Gastroesophageal sphincter (tissue), 3 donors: ENCODE data around the gene SFR1.

ENCODE experiments used
- EP300 ChIP-seq: sonication (generic); formaldehyde crosslinking; IDR thresholded peaks from one replicate; pipeline ENCODE4 v1.6.1; 2017; ENCODE audit warnings: antibody characterized with exemption, mild to moderate bottlenecking
- POLR2A ChIP-seq, 2 donors: fragments of 450-650 bp; IDR thresholded peaks; one replicate each; pipeline ENCODE4 v1.6.1; 2017; ENCODE audit warnings: antibody characterized with exemption in 2 of 2, mild to moderate bottlenecking in 2 of 2, moderate library complexity in 1 of 2
- POLR2AphosphoS5 ChIP-seq: sonication (generic); formaldehyde crosslinking; IDR thresholded peaks from one replicate; pipeline ENCODE4 v1.6.1; 2017; ENCODE audit warnings: antibody characterized with exemption
- TF ChIP-seq, protein P1 (sequence below), 4 experiments: fragments of 200-600 bp in 2 of 4; fragments of 450-650 bp in 2 of 4; sonication (generic) in 1 of 4; IDR thresholded peaks; one replicate each; pipeline ENCODE4 v1.5.1; 2017 to 2019; ENCODE audit warnings: antibody characterized with exemption in 4 of 4, mild to moderate bottlenecking in 2 of 4, moderate library complexity in 2 of 4

DNA sequence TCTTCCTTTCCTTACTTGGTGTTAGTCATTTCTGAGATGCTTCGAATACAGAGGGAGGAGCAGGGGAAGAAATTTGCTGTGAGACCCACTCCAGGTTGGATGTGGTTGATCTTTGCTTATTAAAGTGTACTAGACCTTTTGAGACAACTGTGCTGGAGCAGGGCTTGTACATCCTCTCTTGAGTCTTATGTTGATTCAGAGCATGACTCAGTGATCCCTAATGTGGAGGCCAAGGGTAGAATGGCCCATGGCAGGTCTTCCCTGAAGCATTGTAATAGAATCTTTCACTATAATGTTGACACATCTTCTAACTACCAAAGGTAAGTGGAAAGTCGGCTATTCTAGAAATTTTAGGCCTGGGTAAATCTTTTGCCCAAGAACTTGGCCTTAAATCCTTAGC lies 17.0 kb upstream of the SFR1 start:
- TF ChIP-seq, protein P1, sequence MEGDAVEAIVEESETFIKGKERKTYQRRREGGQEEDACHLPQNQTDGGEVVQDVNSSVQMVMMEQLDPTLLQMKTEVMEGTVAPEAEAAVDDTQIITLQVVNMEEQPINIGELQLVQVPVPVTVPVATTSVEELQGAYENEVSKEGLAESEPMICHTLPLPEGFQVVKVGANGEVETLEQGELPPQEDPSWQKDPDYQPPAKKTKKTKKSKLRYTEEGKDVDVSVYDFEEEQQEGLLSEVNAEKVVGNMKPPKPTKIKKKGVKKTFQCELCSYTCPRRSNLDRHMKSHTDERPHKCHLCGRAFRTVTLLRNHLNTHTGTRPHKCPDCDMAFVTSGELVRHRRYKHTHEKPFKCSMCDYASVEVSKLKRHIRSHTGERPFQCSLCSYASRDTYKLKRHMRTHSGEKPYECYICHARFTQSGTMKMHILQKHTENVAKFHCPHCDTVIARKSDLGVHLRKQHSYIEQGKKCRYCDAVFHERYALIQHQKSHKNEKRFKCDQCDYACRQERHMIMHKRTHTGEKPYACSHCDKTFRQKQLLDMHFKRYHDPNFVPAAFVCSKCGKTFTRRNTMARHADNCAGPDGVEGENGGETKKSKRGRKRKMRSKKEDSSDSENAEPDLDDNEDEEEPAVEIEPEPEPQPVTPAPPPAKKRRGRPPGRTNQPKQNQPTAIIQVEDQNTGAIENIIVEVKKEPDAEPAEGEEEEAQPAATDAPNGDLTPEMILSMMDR (IDR thresholded peaks at IDR 0.05): no peak
- TF ChIP-seq POLR2AphosphoS5 (no peak), POLR2A (IDR thresholded peaks at IDR 0.05) (no peak), EP300 (no peak)
